NCI-H748 (cell line): Measurements from ENCODE around the gene HMGN5.

Source experiments
- DNase-seq: peaks from one replicate; lab custom pipeline; 2025; ENCODE audit not compliant: unreplicated experiment; lab: John Stamatoyannopoulos, UW

HMGN5 gene

DNA sequence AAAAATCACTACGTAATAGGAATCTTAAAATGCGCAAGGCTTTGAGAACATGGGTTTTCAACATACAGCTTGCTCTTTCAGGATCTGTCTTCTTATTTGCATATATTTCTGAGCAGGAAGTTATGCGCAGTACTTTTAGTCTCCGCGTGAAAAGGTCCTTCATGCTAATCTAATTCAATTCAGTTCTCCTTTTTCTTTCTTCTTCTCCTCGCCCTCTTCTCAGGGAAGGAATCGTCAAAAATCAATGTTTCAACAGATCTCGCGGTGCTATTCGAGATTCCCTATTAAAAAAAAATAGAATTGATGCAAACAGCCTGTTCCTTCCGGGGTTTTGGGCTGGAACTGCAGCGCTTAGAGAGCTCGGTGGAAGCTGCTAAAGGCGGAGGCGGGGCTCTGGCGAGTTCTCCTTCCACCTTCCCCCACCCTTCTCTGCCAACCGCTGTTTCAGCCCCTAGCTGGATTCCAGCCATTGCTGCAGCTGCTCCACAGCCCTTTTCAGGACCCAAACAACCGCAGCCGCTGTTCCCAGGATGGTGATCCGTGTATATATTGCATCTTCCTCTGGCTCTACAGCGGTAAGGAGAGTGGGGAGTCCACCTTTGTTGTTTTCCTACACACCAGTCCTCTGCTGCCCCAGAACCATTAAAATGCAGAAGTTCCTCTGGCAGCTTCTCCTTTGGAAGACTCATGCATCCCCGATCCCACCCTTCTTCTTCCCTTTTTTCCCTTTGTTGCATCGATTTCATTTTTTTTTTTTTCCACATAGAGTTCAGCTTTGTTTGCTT is at the start of gene HMGN5, which contains the start of gene SH3BGRL:
TSS of gene HMGN5 (minus strand) at position 243 of the 785 bp plus-strand sequence. CDS start 80,364 bp downstream, outside the sequence.
TSS of gene SH3BGRL (plus strand) at position 432 of the 785 bp plus-strand sequence. CDS start at position 531, 99 bp downstream.
- DNase-seq: peak; percentile 51

DNA sequence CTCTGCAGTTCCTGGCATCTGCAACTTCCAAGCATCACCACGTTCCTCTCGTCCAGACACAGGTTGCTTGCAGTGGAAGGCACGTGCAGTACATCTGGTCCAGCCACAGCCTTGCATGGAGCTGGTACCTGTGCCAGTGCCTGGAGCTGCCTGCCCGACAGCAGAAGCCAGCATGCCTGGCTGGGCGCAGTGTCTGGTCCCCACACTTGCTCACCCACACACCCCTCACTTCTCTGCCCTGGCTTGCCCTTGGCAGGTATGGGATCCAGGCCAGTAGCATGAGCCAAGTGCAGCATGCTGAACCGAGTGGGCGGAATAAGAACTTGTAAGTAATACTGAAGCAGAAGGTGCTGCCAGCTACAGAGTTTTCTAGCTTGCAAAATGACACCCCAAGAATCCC is 40.0 kb upstream of the HMGN5 start:
- DNase-seq: no peak

DNA sequence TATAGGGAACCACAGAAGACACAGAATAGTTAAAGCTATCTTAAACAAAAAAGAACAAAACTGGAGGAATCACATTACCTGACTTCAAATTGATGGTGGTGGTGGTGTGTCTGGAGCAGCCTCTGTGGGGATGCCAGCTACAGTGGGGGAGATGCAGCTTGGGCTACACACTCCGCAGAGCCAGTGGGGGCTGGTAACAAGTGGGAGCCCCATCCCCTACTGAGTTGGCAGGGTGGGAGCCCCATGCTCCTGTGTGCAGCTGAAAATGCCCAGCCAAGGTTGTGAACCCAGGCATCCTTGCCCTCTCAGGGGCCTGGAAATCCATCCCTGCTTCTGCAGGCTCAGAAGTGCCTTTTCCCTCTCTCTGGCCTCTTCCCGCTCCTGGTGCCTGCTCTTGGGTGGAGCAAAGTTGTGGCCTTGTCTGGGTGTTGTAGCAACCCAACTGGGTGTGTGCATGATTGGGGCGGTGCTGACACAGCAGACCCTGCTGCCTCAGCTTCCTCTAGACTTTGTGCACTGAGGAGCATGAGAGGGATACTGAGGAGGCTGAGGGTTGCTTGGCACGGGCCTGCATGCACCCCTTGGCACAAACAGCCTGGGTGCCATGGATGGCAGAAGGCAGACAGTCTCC is 39.1 kb upstream of the HMGN5 start:
- no peak for DNase-seq

- no peak for DNase-seq
These were observed 36.5 kb upstream of the HMGN5 start for GRCh38 chrX:81238166-81238565.

GRCh38 chrX:81237516-81237915 is 35.8 kb upstream of the HMGN5 start:
- no peak for DNase-seq

DNA sequence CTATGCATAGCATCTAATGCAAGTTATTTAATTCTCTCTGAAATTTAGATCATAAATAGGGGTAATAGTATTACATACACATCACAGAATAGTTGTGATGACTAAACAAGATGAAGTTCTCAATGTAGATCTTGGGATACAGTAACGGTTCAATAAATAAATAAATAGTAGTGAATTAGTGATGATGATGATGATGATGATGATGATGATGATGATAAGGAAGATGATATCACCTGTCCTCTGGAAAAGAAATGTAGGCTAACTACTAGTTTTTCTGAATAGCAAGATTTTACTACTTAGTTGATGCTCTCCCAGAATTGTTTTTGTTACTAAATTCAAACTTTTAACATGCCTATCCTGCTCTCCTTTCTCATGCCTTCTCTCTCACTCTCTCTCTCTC is 30.5 kb upstream of the HMGN5 start:
- DNase-seq: no peak

GRCh38 chrX:81231476-81231875 is 29.8 kb upstream of the HMGN5 start:
- no peak for DNase-seq

DNA sequence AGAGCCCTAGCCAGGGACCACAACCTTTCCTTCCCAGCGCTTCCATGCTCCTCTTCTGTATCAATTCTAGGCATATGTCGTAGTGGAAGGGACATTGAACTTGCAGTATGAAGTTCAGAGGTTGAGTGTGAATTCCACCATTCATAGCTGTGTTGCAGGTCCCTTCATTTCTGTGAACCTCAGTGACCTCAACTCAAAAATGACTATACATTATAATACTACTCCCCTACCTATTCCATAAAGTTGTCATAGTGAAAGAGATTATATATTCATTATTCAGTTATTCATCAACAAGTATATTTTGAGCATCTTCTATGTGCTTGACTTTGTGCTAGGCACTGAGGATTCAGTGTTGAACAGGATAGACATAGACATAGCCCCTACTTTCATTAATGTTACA is 28.2 kb upstream of the HMGN5 start:
- no peak for DNase-seq

DNA sequence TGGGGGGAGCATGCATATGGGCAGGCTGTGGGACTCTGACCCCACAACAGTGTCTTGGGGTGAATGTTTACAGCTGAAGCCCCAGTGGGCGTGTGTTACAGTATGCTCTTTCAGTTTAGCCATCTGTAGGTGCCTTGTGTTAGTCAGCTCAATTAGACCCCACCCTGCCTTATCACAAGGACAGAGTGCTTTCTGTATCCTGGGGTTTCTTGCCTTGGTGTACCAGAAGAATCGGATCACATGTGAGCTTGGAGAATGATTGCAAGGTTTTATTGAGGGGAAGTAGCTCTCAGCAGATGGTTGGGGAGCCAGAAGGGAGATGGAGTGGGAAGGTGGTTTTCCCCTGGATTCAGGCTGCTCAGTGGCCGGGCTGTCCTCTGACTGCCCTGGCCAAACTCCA is 27.5 kb upstream of the HMGN5 start:
- no peak for DNase-seq

- no peak for DNase-seq
These were observed 14.0 kb upstream of the HMGN5 start for GRCh38 chrX:81215685-81216084.

DNA sequence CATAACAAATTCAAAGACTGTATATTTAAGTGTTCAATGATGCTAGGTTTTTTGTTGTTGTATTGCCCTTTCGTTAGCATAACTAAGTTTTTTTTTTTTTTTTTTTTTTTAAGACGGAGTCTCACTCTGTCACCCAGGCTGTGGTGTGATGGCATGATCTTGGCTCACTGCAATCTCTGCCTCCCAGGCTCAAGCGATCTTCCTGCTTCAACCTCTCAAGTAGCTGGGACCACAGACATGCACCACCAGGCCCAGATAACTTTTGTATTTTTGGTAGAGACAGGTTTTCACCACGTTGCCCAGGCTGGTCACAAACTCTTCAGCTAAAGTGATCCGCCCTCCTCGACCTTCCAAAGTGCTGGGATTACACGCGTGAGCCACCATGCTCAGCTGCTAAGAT is 7.2 kb upstream of the HMGN5 start:
- no peak for DNase-seq

DNA sequence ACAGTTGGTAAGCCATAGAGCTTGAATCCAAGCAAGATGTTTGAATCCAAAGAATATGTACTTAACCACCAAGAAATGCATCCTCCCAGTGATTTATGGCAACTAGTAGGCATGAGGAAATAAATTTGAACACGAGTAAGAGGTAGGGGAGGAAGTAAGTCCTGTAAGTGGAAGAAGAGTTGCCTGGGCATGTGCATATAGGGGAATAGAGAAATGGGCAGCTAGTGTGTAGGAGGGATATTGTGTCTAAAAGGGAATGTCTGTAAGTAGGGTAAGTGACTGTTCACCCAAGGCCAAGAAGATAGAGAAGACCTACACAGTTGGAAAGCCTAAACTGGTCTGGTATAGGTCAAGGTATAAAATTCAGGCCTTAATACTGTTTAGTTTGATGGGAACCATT is 4.8 kb upstream of the HMGN5 start:
- DNase-seq: no peak

GRCh38 chrX:81205551-81205950 is 3.8 kb upstream of the HMGN5 start:
- DNase-seq: no peak

DNA sequence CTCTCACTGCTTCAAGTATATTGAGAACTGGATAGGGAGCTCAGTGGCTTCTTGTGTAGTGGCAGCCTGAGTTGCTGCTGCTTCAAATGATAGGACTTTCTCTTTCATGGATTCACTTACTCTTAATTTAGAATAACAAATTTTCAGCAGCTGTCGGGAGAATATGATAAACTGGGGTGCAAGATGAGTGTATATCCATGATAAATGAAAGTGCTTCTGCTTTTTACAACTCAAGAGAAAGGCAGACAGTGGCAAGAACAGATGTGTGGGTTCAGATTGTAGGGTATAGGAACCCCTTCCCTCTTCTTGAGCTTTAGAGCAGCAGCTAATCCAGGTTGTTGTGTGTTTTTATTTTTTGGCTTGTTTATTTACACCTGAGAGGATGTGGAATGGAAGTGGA is 1.2 kb upstream of the HMGN5 start:
- no peak for DNase-seq

- DNase-seq: no peak
These were observed 725 bp upstream of the HMGN5 start for GRCh38 chrX:81202456-81202819.

- no peak for DNase-seq
These were observed 642 bp downstream of the HMGN5 start for GRCh38 chrX:81201071-81201470.

GRCh38 chrX:81195712-81196111 is 6.0 kb downstream of the HMGN5 start:
- peak; percentile 39 for DNase-seq

DNA sequence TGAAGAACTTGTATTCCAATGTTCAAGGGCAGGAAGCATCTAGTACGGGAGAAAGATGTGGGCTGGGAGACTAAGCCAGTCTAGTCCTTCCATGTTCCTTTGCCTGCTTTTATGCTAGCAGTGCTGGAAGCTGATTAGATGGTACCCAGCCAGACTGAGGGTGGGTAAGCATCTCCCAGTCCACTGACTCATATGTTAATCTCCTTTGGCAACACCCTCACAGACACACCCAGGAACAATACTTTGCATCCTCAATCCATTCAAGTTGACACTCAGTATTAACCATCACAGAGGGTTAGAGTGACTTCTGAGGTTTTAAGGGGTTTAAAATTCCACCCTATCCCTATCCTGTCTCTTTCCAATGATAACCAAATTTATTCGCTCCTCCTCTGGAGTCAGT is 6.5 kb downstream of the HMGN5 start:
- no peak for DNase-seq

- peak; percentile 0 for DNase-seq
These were observed 27.4 kb downstream of the HMGN5 start for GRCh38 chrX:81174286-81174685.

DNA sequence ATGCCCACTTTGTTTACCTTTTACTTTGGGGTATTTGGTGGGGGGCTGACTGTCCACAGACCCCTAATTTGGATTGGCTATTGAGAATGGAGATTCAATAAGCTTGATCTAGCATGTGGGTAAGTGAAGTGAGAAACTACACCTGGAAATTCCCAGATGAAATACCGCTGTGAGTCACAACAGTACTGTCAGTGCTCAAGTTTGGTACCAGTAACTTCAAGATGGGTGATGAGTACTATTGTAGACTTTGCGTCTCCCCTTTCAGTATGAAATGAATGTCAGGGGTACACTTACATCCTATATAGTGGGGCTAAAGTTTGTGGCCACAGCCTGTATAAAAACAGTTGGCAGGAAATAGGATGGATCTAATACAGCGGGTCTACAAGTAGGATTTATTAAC is 33.3 kb downstream of the HMGN5 start:
- no peak for DNase-seq

- DNase-seq: peak; percentile 86
These were observed 80.0 kb downstream of the HMGN5 start for GRCh38 chrX:81121513-81122363.

DNA sequence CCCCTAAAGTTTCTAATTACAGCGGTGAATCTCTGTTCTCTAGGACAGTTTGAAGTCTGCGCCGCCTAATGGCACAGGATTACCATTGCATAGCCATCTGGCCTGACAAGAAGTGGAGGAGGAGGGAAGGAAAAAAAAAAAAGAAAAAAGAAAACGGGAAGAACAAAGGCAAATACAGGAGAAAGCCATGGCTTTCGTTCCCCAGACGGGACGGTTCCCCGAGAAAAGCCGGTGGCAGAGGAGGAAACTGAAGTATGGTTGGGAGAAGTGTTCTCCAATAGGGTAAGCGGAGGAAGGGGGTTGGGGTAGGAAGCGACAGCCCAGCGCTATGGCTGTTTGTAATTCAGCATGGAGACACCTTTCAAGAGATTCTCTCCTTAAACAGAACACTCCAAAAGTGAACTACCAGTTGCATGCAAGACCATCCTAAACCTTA is 80.8 kb downstream of the HMGN5 start:
- DNase-seq: peak; percentile 47
